GM19238 (cell line): ENCODE results near the gene RSPH6A.

Experiments used
- DNase-seq: peaks from one replicate; pipeline ENCODE4 v3.0.0; 2011; ENCODE audit warnings: low spot score; ENCODE audit not compliant: insufficient read length

RSPH6A gene

GRCh38 chr19:45781214-45782161, 33.6 kb downstream of the RSPH6A start:
- DNase-seq, result no peak

- DNase-seq, result no peak
Measured at GRCh38 chr19:45780448-45781213, 34.5 kb downstream of the RSPH6A start.

- no peak for DNase-seq
Measured at GRCh38 chr19:45780146-45780447, 35.0 kb downstream of the RSPH6A start.

GRCh38 chr19:45779231-45780145, 35.6 kb downstream of the RSPH6A start:
- DNase-seq, result peak; percentile 92

GRCh38 chr19:45778010-45778661, 37.0 kb downstream of the RSPH6A start:
- DNase-seq, result no peak

- DNase-seq, result no peak
Measured at GRCh38 chr19:45777395-45777961, 37.6 kb downstream of the RSPH6A start.

- no peak for DNase-seq
Measured at GRCh38 chr19:45774765-45775164, 40.3 kb downstream of the RSPH6A start.

- no peak for DNase-seq
Measured at GRCh38 chr19:45773384-45773783, 41.7 kb downstream of the RSPH6A start.

GRCh38 chr19:45772912-45773311, 42.2 kb downstream of the RSPH6A start:
- no peak for DNase-seq

- DNase-seq, result no peak
Measured at GRCh38 chr19:45772130-45772840, 42.8 kb downstream of the RSPH6A start.

GRCh38 chr19:45771311-45771933, 43.7 kb downstream of the RSPH6A start:
- no peak for DNase-seq

- peak; percentile 96 for DNase-seq
Measured at GRCh38 chr19:45770192-45771101, 44.7 kb downstream of the RSPH6A start.

GRCh38 chr19:45769821-45770191, 45.3 kb downstream of the RSPH6A start:
- no peak for DNase-seq

GRCh38 chr19:45768984-45769782, 45.9 kb downstream of the RSPH6A start, which contains the start of gene SIX5:
Gene SIX5, minus strand, starts transcription at chr19:45769252. Its CDS starts 408 bp downstream, at chr19:45768844.
- DNase-seq, result peak; percentile 99

- no peak for DNase-seq
Measured at GRCh38 chr19:45768655-45768983, 46.5 kb downstream of the RSPH6A start.

GRCh38 chr19:45767881-45768654, 47.0 kb downstream of the RSPH6A start:
- peak; percentile 51 for DNase-seq

GRCh38 chr19:45767410-45767880, 47.7 kb downstream of the RSPH6A start:
- DNase-seq, result no peak
